SU-DHL-6 (cell line): ENCODE measurements around the gene UBTF.

Experiments used
- H2AFZ ChIP-seq: fragments of 200-600 bp; sonication (generic); 2 replicates; pipeline ENCODE4 v1.6.1; 2014; ENCODE audit warnings: low read depth, mild to moderate bottlenecking, moderate library complexity, mixed read lengths, antibody characterized with exemption, low read length; ENCODE audit not compliant: severe bottlenecking
- H3F3A ChIP-seq: fragments of 200-600 bp; shearing (Covaris generic); 2 replicates; pipeline ENCODE4 v1.6.0; 2016; ENCODE audit warnings: antibody characterized with exemption, mild to moderate bottlenecking; ENCODE audit not compliant: insufficient read depth
- H3K27ac ChIP-seq: fragments of 200-600 bp; sonication (generic); 2 replicates; pipeline ENCODE4 v1.5.1; 2016; ENCODE audit warnings: low read depth, mild to moderate bottlenecking, low read length, moderate library complexity, mixed read lengths
- H3K27me3 ChIP-seq: fragments of 200-600 bp; sonication (generic), shearing (Covaris generic); 2 replicates; pipeline ENCODE4 v1.6.0; 2014; ENCODE audit warnings: mild to moderate bottlenecking, low read length
- H3K36me3 ChIP-seq: fragments of 200-600 bp; sonication (generic); 2 replicates; pipeline ENCODE4 v1.6.1; 2014; ENCODE audit warnings: mild to moderate bottlenecking, low read length, mixed read lengths
- H3K4me2 ChIP-seq: fragments of 300-600, 200-600 bp; shearing (Covaris generic), sonication (generic); 2 replicates; pipeline ENCODE4 v1.6.0; 2014; ENCODE audit warnings: low read length, low read depth, mild to moderate bottlenecking; ENCODE audit not compliant: poor library complexity, severe bottlenecking
- H3K4me3 ChIP-seq: fragments of 200-600 bp; sonication (generic); 2 replicates; pipeline ENCODE4 v1.5.1; 2014; ENCODE audit warnings: antibody characterized with exemption, low read length, mild to moderate bottlenecking, mixed read lengths; ENCODE audit not compliant: insufficient read depth, poor library complexity, severe bottlenecking
- H3K79me2 ChIP-seq: fragments of 200-600 bp; sonication (generic); 2 replicates; pipeline ENCODE4 v1.6.1; 2014; ENCODE audit warnings: mild to moderate bottlenecking, low read length, moderate library complexity; ENCODE audit not compliant: insufficient read depth
- H3K9ac ChIP-seq: fragments of 200-600 bp; sonication (generic); 2 replicates; pipeline ENCODE4 v1.7.0; 2014; ENCODE audit warnings: mild to moderate bottlenecking, low read length
- H3K9me2 ChIP-seq: fragments of 200-600 bp; sonication (generic); replicated peaks from 2 replicates; pipeline ENCODE4 v1.6.1; 2014; ENCODE audit warnings: low read length; ENCODE audit not compliant: insufficient read depth
- H3K9me3 ChIP-seq: fragments of 200-600 bp; sonication (generic); 2 replicates; pipeline ENCODE4 v1.6.1; 2014; ENCODE audit warnings: low read length, mixed read lengths; ENCODE audit not compliant: insufficient read depth
- H4K20me1 ChIP-seq: fragments of 200-600 bp; sonication (generic); 2 replicates; pipeline ENCODE4 v1.6.1; 2014; ENCODE audit warnings: low read depth, mild to moderate bottlenecking, antibody characterized with exemption, low read length, moderate library complexity, mixed read lengths
- CTCF ChIP-seq: fragments of 200-600 bp; sonication (generic); IDR thresholded peaks from one replicate; pipeline ENCODE4 v1.5.1; 2017; ENCODE audit warnings: antibody characterized with exemption, mild to moderate bottlenecking, low read length, moderate library complexity; ENCODE audit not compliant: insufficient read depth, poor library complexity, severe bottlenecking
- EZH2phosphoT487 ChIP-seq: fragments of 200-600 bp; sonication (generic), shearing (Covaris generic); conservative IDR thresholded peaks from 2 replicates; pipeline ENCODE4 v1.6.1; 2018; ENCODE audit warnings: mild to moderate bottlenecking, antibody characterized with exemption, low read length, moderate library complexity, mixed read lengths

The UBTF gene

GRCh38 chr17:44170499-44171201, 48.8 kb downstream of the UBTF start, which contains the start of gene ASB16:
ASB16 (plus strand) TSS chr17:44170704; CDS start chr17:44170790, 86 bp downstream.
- H3K4me2 ChIP-seq, result no peak within 1 kb of the TSS
- H3F3A ChIP-seq, result peaks cover 4% of the 10 kb centered on the region; the same call in 1 of the 2 replicates
- no peaks in the 10 kb centered on the region for H3K27me3 ChIP-seq
- H3K9me3 ChIP-seq, result no peaks in the 10 kb centered on the region
- no peak within 1 kb of the TSS for H3K27ac ChIP-seq
- H3K9ac ChIP-seq, result no peak within 1 kb of the TSS
- H2AFZ ChIP-seq, result no peak within 1 kb of the TSS
- H3K4me3 ChIP-seq, result no peak within 1 kb of the TSS
- no peaks in the 10 kb centered on the region for H3K9me2 ChIP-seq
- TF ChIP-seq CTCF, result no peak
- TF ChIP-seq EZH2phosphoT487, result no peak
- H3K36me3 ChIP-seq, result 0 out of 2 replicates have a peak, but pooled peaks cover 2% of the 10 kb centered on the region
- H3K79me2 ChIP-seq, result no peaks in the 10 kb centered on the region
- H4K20me1 ChIP-seq, result no peaks in the 10 kb centered on the region

DNA sequence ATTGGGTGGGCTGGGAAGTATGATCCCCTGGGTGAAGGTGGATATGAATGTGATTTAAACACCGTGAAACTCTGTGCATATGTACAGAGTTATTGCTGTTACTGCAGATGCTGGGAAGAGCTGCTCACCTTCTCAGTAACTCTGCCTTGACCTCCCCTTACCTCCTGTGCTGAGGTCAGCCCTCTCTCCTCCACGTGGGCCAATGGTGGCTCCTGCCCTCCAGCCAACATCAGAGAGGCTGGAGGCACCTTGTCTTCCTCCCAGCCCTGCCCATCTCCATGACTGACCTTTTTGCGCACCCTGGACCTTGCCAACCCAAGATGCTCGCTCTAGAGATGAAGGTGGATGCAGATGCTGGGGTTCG, 49.4 kb downstream of the UBTF start:
- Histone ChIP-seq H3K4me2 (no peak overlapping the region), H3K9ac (no peak overlapping the region), H3K27ac (no peak overlapping the region)

GRCh38 chr17:44167181-44167861, 52.2 kb downstream of the UBTF start:
- H3K9me3 ChIP-seq, result no peaks in the 10 kb centered on the region
- no peak overlapping the region for H2AFZ ChIP-seq
- H3K4me3 ChIP-seq, result no peak overlapping the region
- H3K36me3 ChIP-seq, result no peaks in the 10 kb centered on the region
- no peak for TF ChIP-seq EZH2phosphoT487
- no peak for TF ChIP-seq CTCF
- no peaks in the 10 kb centered on the region for H4K20me1 ChIP-seq
- no peaks in the 10 kb centered on the region for H3K27me3 ChIP-seq
- no peak overlapping the region for H3K4me2 ChIP-seq
- H3K27ac ChIP-seq, result no peak overlapping the region
- H3K9me2 ChIP-seq, result no peaks in the 10 kb centered on the region
- H3F3A ChIP-seq, result no peaks in the 10 kb centered on the region
- no peaks in the 10 kb centered on the region for H3K79me2 ChIP-seq
- H3K9ac ChIP-seq, result no peak overlapping the region

More for the DNA sequence above, 49.4 kb downstream of the UBTF start:
- Histone ChIP-seq H4K20me1 (no peaks in the 10 kb centered on the region), H3K79me2 (no peaks in the 10 kb centered on the region), H3K9me2 (no peaks in the 10 kb centered on the region), H3K4me3 (no peak overlapping the region), H3K9me3 (no peaks in the 10 kb centered on the region), H2AFZ (no peak overlapping the region), H3K27me3 (no peaks in the 10 kb centered on the region), H3F3A (no peaks in the 10 kb centered on the region), H3K36me3 (no peaks in the 10 kb centered on the region)
- TF ChIP-seq CTCF (no peak), EZH2phosphoT487 (no peak)
